Loucy (cell line): ENCODE results near the gene HTD2.
"Not testable (repeated sequence)": the region's sequence is repeated elsewhere in the genome, so short reads cannot be mapped to it uniquely, and the experiment has no call there.

Experiments
- H2AFZ ChIP-seq: fragments of 200-600 bp; sonication (generic); 2 replicates; pipeline ENCODE4 v1.6.0; 2016; ENCODE audit warnings: antibody characterized with exemption, mild to moderate bottlenecking, low read length, moderate library complexity
- H3F3A ChIP-seq: fragments of 200-600 bp; 2 replicates; pipeline ENCODE4 v1.6.0; 2016; ENCODE audit warnings: antibody characterized with exemption, low read depth, mild to moderate bottlenecking
- H3K27me3 ChIP-seq: fragments of 200-600 bp; sonication (generic); 2 replicates; pipeline ENCODE4 v1.6.1; 2014; ENCODE audit warnings: low read length, mild to moderate bottlenecking; ENCODE audit not compliant: insufficient read depth, poor library complexity, severe bottlenecking
- H3K36me3 ChIP-seq: fragments of 200-600 bp; sonication (generic); 2 replicates; pipeline ENCODE4 v1.6.1; 2016; ENCODE audit warnings: low read length; ENCODE audit not compliant: insufficient read depth
- H3K4me1 ChIP-seq: fragments of 200-600 bp; sonication (generic); 2 replicates; pipeline ENCODE4 v1.5.1; 2014; ENCODE audit warnings: low read length, mild to moderate bottlenecking; ENCODE audit not compliant: insufficient read depth, poor library complexity, severe bottlenecking
- H3K4me2 ChIP-seq: fragments of 200-600 bp; sonication (generic); 2 replicates; pipeline ENCODE4 v1.6.0; 2014; ENCODE audit warnings: antibody characterized with exemption, low read length, low read depth, mild to moderate bottlenecking; ENCODE audit not compliant: poor library complexity, severe bottlenecking
- H3K4me3 ChIP-seq: fragments of 200-600 bp; sonication (generic); 2 replicates; pipeline ENCODE4 v1.5.1; 2014; ENCODE audit warnings: low read length, mild to moderate bottlenecking, mixed read lengths; ENCODE audit not compliant: poor library complexity, severe bottlenecking
- H3K79me2 ChIP-seq: fragments of 200-600 bp; sonication (generic); 2 replicates; pipeline ENCODE4 v1.6.1; 2014; ENCODE audit warnings: low read length; ENCODE audit not compliant: insufficient read depth
- H3K9ac ChIP-seq: fragments of 200-600 bp; sonication (generic); 2 replicates; pipeline ENCODE4 v1.6.0; 2014; ENCODE audit warnings: mild to moderate bottlenecking, low read depth, low read length, moderate library complexity; ENCODE audit not compliant: poor library complexity, severe bottlenecking
- H3K9me2 ChIP-seq: fragments of 200-600 bp; sonication (generic); replicated peaks from 2 replicates; pipeline ENCODE4 v1.6.1; 2016; ENCODE audit warnings: low read depth, low read length, mixed read lengths
- H3K9me3 ChIP-seq: fragments of 200-600 bp; sonication (generic); 2 replicates; pipeline ENCODE4 v1.6.1; 2014; ENCODE audit warnings: mild to moderate bottlenecking, antibody characterized with exemption, low read length, low read depth; ENCODE audit not compliant: insufficient read depth
- H4K20me1 ChIP-seq: fragments of 200-600 bp; sonication (generic); 2 replicates; pipeline ENCODE4 v1.6.0; 2014; ENCODE audit warnings: antibody characterized with exemption, low read length, mild to moderate bottlenecking; ENCODE audit not compliant: insufficient read depth, poor library complexity, severe bottlenecking
- EZH2phosphoT487 ChIP-seq: fragments of 200-600 bp; IDR thresholded peaks from 2 replicates; pipeline ENCODE4 v1.6.1; 2018; ENCODE audit warnings: antibody characterized with exemption, mild to moderate bottlenecking, moderate library complexity, borderline replicate concordance
- TF ChIP-seq, protein P1 (sequence below): fragments of 200-600 bp; sonication (generic); conservative IDR thresholded peaks from 2 replicates; pipeline ENCODE4 v1.5.1; 2014; ENCODE audit warnings: mild to moderate bottlenecking, antibody characterized with exemption, low read length

HTD2 gene

DNA sequence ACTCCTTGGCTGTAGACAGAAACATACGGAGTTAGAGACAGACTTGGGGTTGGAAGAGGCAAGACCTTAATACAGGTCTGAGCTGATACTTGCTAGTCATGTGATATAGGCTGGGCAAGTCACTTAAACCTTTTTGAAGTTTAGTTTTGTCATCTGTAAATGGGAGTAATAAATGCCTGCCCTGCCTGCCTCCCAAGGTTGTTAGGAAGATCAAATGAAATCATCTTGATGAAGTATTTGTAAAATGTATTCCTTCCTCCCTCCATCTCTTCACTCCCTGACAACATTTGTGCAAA is 29.3 kb downstream of the HTD2 start:
- H3K4me2 ChIP-seq = peak overlapping the region; percentile 98

DNA sequence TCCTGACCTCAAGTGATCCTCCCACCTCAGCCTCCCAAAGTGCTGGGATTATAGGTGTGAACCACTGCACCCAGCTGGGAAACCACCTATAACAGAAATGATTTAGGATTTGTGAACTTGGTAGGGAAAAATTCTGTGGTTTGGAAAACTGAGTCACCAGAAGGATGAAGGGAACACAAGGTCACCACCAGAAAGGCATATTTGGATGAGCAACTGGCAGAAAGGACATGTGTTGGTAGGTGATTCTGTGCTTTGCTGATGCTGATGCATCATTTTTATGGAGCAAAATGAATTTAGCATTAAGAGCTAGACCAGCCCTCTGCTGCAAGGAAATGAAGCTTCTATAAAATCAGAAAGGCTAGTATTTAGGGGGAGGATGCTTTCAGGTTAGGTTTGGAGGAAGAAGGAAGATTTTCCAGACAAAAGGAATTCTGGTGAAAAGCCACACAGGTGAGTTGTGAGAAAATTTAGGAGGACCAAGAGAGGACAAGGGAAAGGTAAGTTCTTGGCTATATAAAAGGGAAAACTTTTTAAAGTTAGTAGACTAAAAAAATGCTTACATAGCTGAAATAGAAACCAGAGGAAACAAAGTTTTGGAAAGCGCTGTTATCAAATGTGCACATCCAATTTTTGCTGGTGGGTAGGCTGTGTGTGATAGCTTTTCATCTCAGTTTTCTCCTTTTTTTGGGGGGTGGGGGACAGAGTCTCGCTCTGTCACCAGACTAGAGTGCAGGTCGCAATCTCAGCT is 30.0 kb downstream of the HTD2 start:
- H4K20me1 ChIP-seq = peaks cover 6% of the 10 kb centered on the region
- no peaks in the 10 kb centered on the region for H3K9me2 ChIP-seq
- TF ChIP-seq EZH2phosphoT487 = no peak
- TF ChIP-seq, protein P1, sequence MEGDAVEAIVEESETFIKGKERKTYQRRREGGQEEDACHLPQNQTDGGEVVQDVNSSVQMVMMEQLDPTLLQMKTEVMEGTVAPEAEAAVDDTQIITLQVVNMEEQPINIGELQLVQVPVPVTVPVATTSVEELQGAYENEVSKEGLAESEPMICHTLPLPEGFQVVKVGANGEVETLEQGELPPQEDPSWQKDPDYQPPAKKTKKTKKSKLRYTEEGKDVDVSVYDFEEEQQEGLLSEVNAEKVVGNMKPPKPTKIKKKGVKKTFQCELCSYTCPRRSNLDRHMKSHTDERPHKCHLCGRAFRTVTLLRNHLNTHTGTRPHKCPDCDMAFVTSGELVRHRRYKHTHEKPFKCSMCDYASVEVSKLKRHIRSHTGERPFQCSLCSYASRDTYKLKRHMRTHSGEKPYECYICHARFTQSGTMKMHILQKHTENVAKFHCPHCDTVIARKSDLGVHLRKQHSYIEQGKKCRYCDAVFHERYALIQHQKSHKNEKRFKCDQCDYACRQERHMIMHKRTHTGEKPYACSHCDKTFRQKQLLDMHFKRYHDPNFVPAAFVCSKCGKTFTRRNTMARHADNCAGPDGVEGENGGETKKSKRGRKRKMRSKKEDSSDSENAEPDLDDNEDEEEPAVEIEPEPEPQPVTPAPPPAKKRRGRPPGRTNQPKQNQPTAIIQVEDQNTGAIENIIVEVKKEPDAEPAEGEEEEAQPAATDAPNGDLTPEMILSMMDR = no peak
- no peaks in the 10 kb centered on the region for H3K27me3 ChIP-seq
- H3K4me1 ChIP-seq = peaks cover 45% of the 10 kb centered on the region
- peak overlapping the region; percentile 98 for H3K4me2 ChIP-seq
- no peaks in the 10 kb centered on the region for H3K9me3 ChIP-seq
- no peaks in the 10 kb centered on the region for H3K36me3 ChIP-seq
- H2AFZ ChIP-seq = no peak overlapping the region
- H3F3A ChIP-seq = 0 out of 2 replicates have a peak, but pooled peaks cover 4% of the 10 kb centered on the region
- H3K79me2 ChIP-seq = peaks cover 82% of the 10 kb centered on the region
- H3K9ac ChIP-seq = peak overlapping the region; percentile 42
- H3K4me3 ChIP-seq = peak overlapping the region; percentile 79

More for the DNA sequence above, 29.3 kb downstream of the HTD2 start:
- TF ChIP-seq, protein P1 = no peak
- no peak for TF ChIP-seq EZH2phosphoT487
- Histone ChIP-seq H2AFZ (peak overlapping the region; percentile 11; the same call in 1 of the 2 replicates), H3K79me2 (peaks cover 76% of the 10 kb centered on the region), H3K9ac (peak overlapping the region; percentile 82), H3K9me2 (no peaks in the 10 kb centered on the region), H3K9me3 (no peaks in the 10 kb centered on the region), H3K4me1 (peaks cover 40% of the 10 kb centered on the region), H3K4me3 (peak overlapping the region; percentile 79), H3F3A (0 out of 2 replicates have a peak, but pooled peaks cover 4% of the 10 kb centered on the region), H3K36me3 (no peaks in the 10 kb centered on the region), H4K20me1 (peaks cover 6% of the 10 kb centered on the region), H3K27me3 (no peaks in the 10 kb centered on the region)

DNA sequence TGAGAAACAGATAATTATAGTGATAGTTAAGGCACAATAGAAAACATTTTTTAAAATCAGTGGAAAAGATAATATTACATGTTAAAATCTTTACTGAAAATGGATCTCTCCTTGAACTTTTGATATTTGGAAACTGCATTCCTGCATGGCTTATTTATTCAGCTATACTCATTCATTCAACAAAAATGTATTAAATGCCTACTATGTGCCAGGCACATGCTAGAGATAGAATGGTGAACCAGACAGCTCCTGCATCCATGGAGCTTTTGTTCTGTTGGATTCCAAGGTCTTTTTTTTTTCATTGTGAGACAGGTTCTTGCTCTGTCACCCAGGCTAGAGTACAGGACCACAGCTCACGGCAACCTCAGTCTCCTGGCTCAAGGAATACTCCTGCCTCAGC is 30.9 kb downstream of the HTD2 start:
- no peaks in the 10 kb centered on the region for H3K36me3 ChIP-seq
- peak overlapping the region; percentile 98 for H3K4me2 ChIP-seq
- peaks cover 85% of the 10 kb centered on the region for H3K79me2 ChIP-seq

DNA sequence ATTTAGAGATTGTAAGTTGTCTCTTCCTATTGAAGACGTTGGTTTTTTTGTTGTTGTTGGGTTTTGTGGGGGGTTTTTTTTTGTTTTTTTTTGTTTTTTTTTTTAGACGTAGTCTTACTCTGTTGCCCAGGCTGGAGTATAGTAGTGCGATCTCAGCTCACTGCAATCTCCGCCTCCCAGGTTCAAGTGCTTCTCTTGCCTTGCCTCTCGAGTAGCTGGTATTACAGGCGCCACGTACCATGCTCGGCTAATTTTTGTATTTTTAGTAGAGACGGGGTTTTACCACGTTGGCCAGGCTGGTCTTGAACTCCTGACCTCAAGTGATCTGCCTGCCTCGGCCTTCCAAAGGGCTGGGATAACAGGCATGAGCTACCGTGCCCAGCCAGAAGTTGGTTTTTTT is 32.8 kb downstream of the HTD2 start:
- H3K9me3 ChIP-seq, H3K9me2 ChIP-seq, H3F3A ChIP-seq, H3K4me2 ChIP-seq, H4K20me1 ChIP-seq, H3K27me3 ChIP-seq, H3K9ac ChIP-seq, H3K4me3 ChIP-seq, H2AFZ ChIP-seq, H3K36me3 ChIP-seq: not testable (repeated sequence)
- H3K4me1 ChIP-seq = peaks cover 46% of the 10 kb centered on the region
- peaks cover 87% of the 10 kb centered on the region for H3K79me2 ChIP-seq

More for the DNA sequence above, 30.9 kb downstream of the HTD2 start:
- Histone ChIP-seq H3K9ac (no peak overlapping the region), H3F3A (0 out of 2 replicates have a peak, but pooled peaks cover 4% of the 10 kb centered on the region), H3K4me1 (peaks cover 47% of the 10 kb centered on the region), H4K20me1 (peaks cover 6% of the 10 kb centered on the region), H3K4me3 (peak overlapping the region; percentile 79), H2AFZ (no peak overlapping the region), H3K9me3 (no peaks in the 10 kb centered on the region), H3K27me3 (no peaks in the 10 kb centered on the region), H3K9me2 (no peaks in the 10 kb centered on the region)
- TF ChIP-seq, protein P1 = no peak
- TF ChIP-seq EZH2phosphoT487 = no peak
